ENCODE results near the gene GBP1. TPM values are rescaled to one million over a fixed set of nuclear protein-coding genes. Genes with fewer than 3 reads are reported as not detected.

GBP1 gene
- total and polyA plus RNA-seq, 10 of the 15 experiments (the other 5 are each of a cell fraction or from before 2014, with no cell fraction given): 1.5 to 8.7 (median 5.0) TPM

DNA sequence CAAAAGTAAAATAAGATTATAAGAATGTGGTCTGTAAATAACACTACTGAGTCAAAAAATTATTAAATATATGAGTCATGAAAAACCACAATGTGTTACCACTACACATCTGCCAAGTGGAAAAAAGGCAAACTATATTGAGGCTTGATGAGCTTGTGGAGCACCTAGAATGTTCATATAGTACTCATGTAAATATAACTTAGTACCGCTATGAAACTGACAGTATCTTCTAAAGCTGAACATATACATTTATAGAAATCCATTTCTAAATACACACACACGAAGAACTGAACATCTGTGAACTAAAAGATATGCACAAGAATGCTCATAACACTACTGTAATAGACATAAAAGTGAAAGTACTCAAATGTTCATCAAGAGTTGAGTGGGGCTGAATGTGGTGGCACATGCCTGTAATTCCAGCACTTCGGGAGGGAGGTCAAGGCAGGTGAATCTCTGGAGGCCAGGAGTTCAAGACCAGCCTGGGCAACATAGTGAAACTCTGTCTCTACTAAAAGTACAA is 23.8 kb downstream of the GBP1 start (continued):
- no peak for TF ChIP-seq POU2F2 (IDR thresholded peaks at IDR 0.05; ENCODE audit: borderline replicate concordance, low read depth, low read length)
- no peak for TF ChIP-seq TARDBP (IDR thresholded peaks at IDR 0.05; ENCODE audit: borderline replicate concordance)
- TF ChIP-seq, protein P1, sequence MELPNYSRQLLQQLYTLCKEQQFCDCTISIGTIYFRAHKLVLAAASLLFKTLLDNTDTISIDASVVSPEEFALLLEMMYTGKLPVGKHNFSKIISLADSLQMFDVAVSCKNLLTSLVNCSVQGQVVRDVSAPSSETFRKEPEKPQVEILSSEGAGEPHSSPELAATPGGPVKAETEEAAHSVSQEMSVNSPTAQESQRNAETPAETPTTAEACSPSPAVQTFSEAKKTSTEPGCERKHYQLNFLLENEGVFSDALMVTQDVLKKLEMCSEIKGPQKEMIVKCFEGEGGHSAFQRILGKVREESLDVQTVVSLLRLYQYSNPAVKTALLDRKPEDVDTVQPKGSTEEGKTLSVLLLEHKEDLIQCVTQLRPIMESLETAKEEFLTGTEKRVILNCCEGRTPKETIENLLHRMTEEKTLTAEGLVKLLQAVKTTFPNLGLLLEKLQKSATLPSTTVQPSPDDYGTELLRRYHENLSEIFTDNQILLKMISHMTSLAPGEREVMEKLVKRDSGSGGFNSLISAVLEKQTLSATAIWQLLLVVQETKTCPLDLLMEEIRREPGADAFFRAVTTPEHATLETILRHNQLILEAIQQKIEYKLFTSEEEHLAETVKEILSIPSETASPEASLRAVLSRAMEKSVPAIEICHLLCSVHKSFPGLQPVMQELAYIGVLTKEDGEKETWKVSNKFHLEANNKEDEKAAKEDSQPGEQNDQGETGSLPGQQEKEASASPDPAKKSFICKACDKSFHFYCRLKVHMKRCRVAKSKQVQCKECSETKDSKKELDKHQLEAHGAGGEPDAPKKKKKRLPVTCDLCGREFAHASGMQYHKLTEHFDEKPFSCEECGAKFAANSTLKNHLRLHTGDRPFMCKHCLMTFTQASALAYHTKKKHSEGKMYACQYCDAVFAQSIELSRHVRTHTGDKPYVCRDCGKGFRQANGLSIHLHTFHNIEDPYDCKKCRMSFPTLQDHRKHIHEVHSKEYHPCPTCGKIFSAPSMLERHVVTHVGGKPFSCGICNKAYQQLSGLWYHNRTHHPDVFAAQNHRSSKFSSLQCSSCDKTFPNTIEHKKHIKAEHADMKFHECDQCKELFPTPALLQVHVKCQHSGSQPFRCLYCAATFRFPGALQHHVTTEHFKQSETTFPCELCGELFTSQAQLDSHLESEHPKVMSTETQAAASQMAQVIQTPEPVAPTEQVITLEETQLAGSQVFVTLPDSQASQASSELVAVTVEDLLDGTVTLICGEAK (IDR thresholded peaks at IDR 0.05; ENCODE audit: borderline replicate concordance): no peak
- no peak for TF ChIP-seq RELA (IDR thresholded peaks at IDR 0.05; ENCODE audit: borderline replicate concordance, partially characterized antibody)
- TF ChIP-seq POLR2AphosphoS5 (IDR thresholded peaks at IDR 0.05; ENCODE audit: low read length): no peak
- no peak for TF ChIP-seq RBBP5 (conservative IDR thresholded peaks at IDR 0.05)
- no peak for TF ChIP-seq KLF5 (IDR thresholded peaks at IDR 0.05; ENCODE audit: partially characterized antibody)
- no peak for TF ChIP-seq HDAC6 (IDR thresholded peaks at IDR 0.05; ENCODE audit: unreplicated experiment)
- TF ChIP-seq, protein P2, sequence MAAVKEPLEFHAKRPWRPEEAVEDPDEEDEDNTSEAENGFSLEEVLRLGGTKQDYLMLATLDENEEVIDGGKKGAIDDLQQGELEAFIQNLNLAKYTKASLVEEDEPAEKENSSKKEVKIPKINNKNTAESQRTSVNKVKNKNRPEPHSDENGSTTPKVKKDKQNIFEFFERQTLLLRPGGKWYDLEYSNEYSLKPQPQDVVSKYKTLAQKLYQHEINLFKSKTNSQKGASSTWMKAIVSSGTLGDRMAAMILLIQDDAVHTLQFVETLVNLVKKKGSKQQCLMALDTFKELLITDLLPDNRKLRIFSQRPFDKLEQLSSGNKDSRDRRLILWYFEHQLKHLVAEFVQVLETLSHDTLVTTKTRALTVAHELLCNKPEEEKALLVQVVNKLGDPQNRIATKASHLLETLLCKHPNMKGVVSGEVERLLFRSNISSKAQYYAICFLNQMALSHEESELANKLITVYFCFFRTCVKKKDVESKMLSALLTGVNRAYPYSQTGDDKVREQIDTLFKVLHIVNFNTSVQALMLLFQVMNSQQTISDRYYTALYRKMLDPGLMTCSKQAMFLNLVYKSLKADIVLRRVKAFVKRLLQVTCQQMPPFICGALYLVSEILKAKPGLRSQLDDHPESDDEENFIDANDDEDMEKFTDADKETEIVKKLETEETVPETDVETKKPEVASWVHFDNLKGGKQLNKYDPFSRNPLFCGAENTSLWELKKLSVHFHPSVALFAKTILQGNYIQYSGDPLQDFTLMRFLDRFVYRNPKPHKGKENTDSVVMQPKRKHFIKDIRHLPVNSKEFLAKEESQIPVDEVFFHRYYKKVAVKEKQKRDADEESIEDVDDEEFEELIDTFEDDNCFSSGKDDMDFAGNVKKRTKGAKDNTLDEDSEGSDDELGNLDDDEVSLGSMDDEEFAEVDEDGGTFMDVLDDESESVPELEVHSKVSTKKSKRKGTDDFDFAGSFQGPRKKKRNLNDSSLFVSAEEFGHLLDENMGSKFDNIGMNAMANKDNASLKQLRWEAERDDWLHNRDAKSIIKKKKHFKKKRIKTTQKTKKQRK (IDR thresholded peaks at IDR 0.05; ENCODE audit: low read depth, low read length): no peak
- no peak for TF ChIP-seq SUZ12 (IDR thresholded peaks at IDR 0.05; ENCODE audit: unreplicated experiment)
- TF ChIP-seq ZNF207 (IDR thresholded peaks at IDR 0.05; ENCODE audit: borderline replicate concordance): no peak
- TF ChIP-seq, protein P3, sequence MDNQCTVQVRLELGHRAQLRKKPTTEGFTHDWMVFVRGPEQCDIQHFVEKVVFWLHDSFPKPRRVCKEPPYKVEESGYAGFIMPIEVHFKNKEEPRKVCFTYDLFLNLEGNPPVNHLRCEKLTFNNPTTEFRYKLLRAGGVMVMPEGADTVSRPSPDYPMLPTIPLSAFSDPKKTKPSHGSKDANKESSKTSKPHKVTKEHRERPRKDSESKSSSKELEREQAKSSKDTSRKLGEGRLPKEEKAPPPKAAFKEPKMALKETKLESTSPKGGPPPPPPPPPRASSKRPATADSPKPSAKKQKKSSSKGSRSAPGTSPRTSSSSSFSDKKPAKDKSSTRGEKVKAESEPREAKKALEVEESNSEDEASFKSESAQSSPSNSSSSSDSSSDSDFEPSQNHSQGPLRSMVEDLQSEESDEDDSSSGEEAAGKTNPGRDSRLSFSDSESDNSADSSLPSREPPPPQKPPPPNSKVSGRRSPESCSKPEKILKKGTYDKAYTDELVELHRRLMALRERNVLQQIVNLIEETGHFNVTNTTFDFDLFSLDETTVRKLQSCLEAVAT (IDR thresholded peaks at IDR 0.05): peak; percentile 2; the same call in 1 of the 2 replicates
- peak; percentile 49; the same call in 1 of the 2 replicates for TF ChIP-seq CREB1 (IDR thresholded peaks at IDR 0.05; ENCODE audit: low read depth)
- peak in 1 of 2 experiments; percentile 42; a peak in 1 of 4 replicates for TF ChIP-seq ETV6 (conservative IDR thresholded peaks at IDR 0.05 in 1 of 2, IDR thresholded peaks at IDR 0.05 in 1 of 2; ENCODE audit: borderline replicate concordance in 1 of 2, low read depth in 1 of 2)
- peak; percentile 88 for TF ChIP-seq MTA2 (IDR thresholded peaks at IDR 0.05; ENCODE audit: low read depth)
- TF ChIP-seq MTA3 (IDR thresholded peaks at IDR 0.05; ENCODE audit: borderline replicate concordance, low read length): peak; percentile 92; the same call in 1 of the 2 replicates
- TF ChIP-seq, protein P4, sequence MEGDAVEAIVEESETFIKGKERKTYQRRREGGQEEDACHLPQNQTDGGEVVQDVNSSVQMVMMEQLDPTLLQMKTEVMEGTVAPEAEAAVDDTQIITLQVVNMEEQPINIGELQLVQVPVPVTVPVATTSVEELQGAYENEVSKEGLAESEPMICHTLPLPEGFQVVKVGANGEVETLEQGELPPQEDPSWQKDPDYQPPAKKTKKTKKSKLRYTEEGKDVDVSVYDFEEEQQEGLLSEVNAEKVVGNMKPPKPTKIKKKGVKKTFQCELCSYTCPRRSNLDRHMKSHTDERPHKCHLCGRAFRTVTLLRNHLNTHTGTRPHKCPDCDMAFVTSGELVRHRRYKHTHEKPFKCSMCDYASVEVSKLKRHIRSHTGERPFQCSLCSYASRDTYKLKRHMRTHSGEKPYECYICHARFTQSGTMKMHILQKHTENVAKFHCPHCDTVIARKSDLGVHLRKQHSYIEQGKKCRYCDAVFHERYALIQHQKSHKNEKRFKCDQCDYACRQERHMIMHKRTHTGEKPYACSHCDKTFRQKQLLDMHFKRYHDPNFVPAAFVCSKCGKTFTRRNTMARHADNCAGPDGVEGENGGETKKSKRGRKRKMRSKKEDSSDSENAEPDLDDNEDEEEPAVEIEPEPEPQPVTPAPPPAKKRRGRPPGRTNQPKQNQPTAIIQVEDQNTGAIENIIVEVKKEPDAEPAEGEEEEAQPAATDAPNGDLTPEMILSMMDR (IDR thresholded peaks at IDR 0.05 in 2 of 3, conservative IDR thresholded peaks at IDR 0.05 in 1 of 3; ENCODE audit: control insufficient read depth in 2 of 3, extremely low read depth in 1 of 3, insufficient read depth in 1 of 3, low read depth in 3 of 3, low read length in 3 of 3): no peak
- TF ChIP-seq NFXL1 (IDR thresholded peaks at IDR 0.05; ENCODE audit: borderline replicate concordance): no peak
- no peak for TF ChIP-seq POLR2A (IDR thresholded peaks at IDR 0.05; ENCODE audit: low read depth, low read length)
- peak; percentile 99 for TF ChIP-seq JUNB (IDR thresholded peaks at IDR 0.05)
- TF ChIP-seq SMC3 (IDR thresholded peaks at IDR 0.05; ENCODE audit: borderline replicate concordance, low read length): no peak
